Keratinocyte (primary cell): ENCODE measurements around the gene PSAP. TPM values are rescaled to one million over a fixed set of nuclear protein-coding genes. Genes with fewer than 3 reads are reported as not detected.

Experiments used
- DNase-seq: peaks from one replicate; pipeline ENCODE4 v3.0.0-alpha.2; 2011; ENCODE audit warnings: low read depth, missing footprints, low spot score
- FAIRE-seq: peaks from 2 replicates; lab custom pipeline; 2011; peaks lifted over from hg19 to GRCh38; lab: Jason Lieb, UNC
- H2AFZ ChIP-seq: 2 replicates; pipeline ENCODE4 v1.6.0; 2012; ENCODE audit warnings: low read length, control low read depth, inconsistent platforms; ENCODE audit not compliant: control insufficient read depth
- H3K27ac ChIP-seq: 2 replicates; pipeline ENCODE4 v1.5.1; 2011; ENCODE audit warnings: low read length; ENCODE audit not compliant: control insufficient read depth, insufficient read depth
- H3K27me3 ChIP-seq: 3 replicates; pipeline ENCODE4 v1.6.0; 2011; ENCODE audit warnings: low read length; ENCODE audit not compliant: control insufficient read depth, insufficient read depth; ENCODE audit errors: extremely low read depth
- H3K36me3 ChIP-seq, 2 experiments: 2 replicates in 1 of 2; 3 replicates in 1 of 2; pipeline ENCODE4 v1.5.1; 2011; ENCODE audit warnings: low read length in 2 of 2, mild to moderate bottlenecking in 1 of 2; ENCODE audit not compliant: control insufficient read depth in 2 of 2, insufficient read depth in 2 of 2; ENCODE audit errors: extremely low read depth in 1 of 2
- H3K4me1 ChIP-seq: 3 replicates; pipeline ENCODE4 v1.5.1; 2011; ENCODE audit warnings: low read length; ENCODE audit not compliant: control insufficient read depth, insufficient read depth; ENCODE audit errors: extremely low read depth
- H3K4me2 ChIP-seq: 3 replicates; pipeline ENCODE4 v1.6.0; 2011; ENCODE audit warnings: low read depth, low read length; ENCODE audit not compliant: control insufficient read depth, insufficient read depth; ENCODE audit errors: extremely low read depth
- H3K4me3 ChIP-seq, 3 experiments: fragments of 200-600 bp in 1 of 3; sonication (generic) in 1 of 3; 2 replicates in 2 of 3; 3 replicates in 1 of 3; pipeline ENCODE4 v1.5.1; 2011 to 2016; ENCODE audit warnings: low read length in 3 of 3, mild to moderate bottlenecking in 3 of 3, control low read depth in 2 of 3, inconsistent platforms in 1 of 3, low read depth in 1 of 3, mixed read lengths in 1 of 3, mixed run types in 1 of 3, moderate library complexity in 1 of 3; ENCODE audit not compliant: control insufficient read depth in 2 of 3, insufficient read depth in 2 of 3; ENCODE audit errors: extremely low read depth in 1 of 3
- H3K79me2 ChIP-seq: 2 replicates; pipeline ENCODE4 v1.6.0; 2012; ENCODE audit warnings: low read length; ENCODE audit not compliant: control insufficient read depth, insufficient read depth
- H3K9ac ChIP-seq: 3 replicates; pipeline ENCODE4 v1.6.0; 2011; ENCODE audit warnings: low read length; ENCODE audit not compliant: control insufficient read depth, insufficient read depth; ENCODE audit errors: extremely low read depth
- H3K9me1 ChIP-seq: 3 replicates; pipeline ENCODE4 v1.6.0; 2011; ENCODE audit warnings: low read length; ENCODE audit not compliant: control insufficient read depth, insufficient read depth; ENCODE audit errors: extremely low read depth
- H3K9me3 ChIP-seq: 2 replicates; pipeline ENCODE4 v1.5.1; 2012; ENCODE audit warnings: low read depth, low read length; ENCODE audit not compliant: control insufficient read depth
- H4K20me1 ChIP-seq: 3 replicates; pipeline ENCODE4 v1.6.0; 2011; ENCODE audit warnings: low read length; ENCODE audit not compliant: control insufficient read depth, insufficient read depth; ENCODE audit errors: extremely low read depth
- CTCF ChIP-seq, 3 experiments: IDR thresholded peaks in 1 of 3; conservative IDR thresholded peaks in 1 of 3; optimal IDR thresholded peaks in 1 of 3; 2 replicates in 2 of 3; 3 replicates in 1 of 3; pipeline versions ENCODE3 to v1.5.1; 2011; ENCODE audit warnings: low read length in 3 of 3, mild to moderate bottlenecking in 3 of 3, moderate library complexity in 2 of 3, control low read depth in 1 of 3, inconsistent platforms in 1 of 3; ENCODE audit not compliant: insufficient read depth in 2 of 3; ENCODE audit errors: extremely low read depth in 1 of 3
- EZH2 ChIP-seq: IDR thresholded peaks from one replicate; pipeline ENCODE4 v1.6.1; 2012; ENCODE audit warnings: inconsistent platforms, mild to moderate bottlenecking, low read length, moderate library complexity
- dilution Hi-C: fragments of 300-500 bp; cut with MboI; formaldehyde crosslinking; loops from one replicate; pipeline ENCODE4 v1.7.0; 2020; ENCODE audit warnings: low sequenced_read_pairs; ENCODE audit not compliant: extremely low pct_ligation_motif_present
- polyA plus RNA-seq, 5 experiments: library from polyadenylated mRNA; depleted of rRNA in 3 of 5; stranded (reverse) in 3 of 5; stranded (forward) in 1 of 5; unstranded in 1 of 5; fragments of >200 nt; gene quantifications; 1 replicate in 1 of 5; 2 replicates in 3 of 5; 3 replicates in 1 of 5; pipeline versions ENCODE4 v1.2.1 to v1.2.3, GENCODE V29; 2011 to 2012; ENCODE audit warnings: missing spikeins in 2 of 5, low read depth in 1 of 5, low replicate concordance in 1 of 5

PSAP gene
- polyA plus RNA-seq, 1 donor (not counting 4 experiments of a cell fraction or from before 2014, with no cell fraction given) = 1,075 TPM

- peaks cover 2% of the 10 kb centered on the region for H3K9me1 ChIP-seq
- no peak overlapping the region for H3K4me2 ChIP-seq
- no peak overlapping the region for H3K4me3 ChIP-seq
- DNase-seq (no peak), FAIRE-seq (no peak)
- H3K27ac ChIP-seq = no peak overlapping the region
- no peak overlapping the region for H2AFZ ChIP-seq
- H3K4me1 ChIP-seq = peaks cover 12% of the 10 kb centered on the region
- H3K9me3 ChIP-seq = no peaks in the 10 kb centered on the region
- H4K20me1 ChIP-seq = no peaks in the 10 kb centered on the region
- H3K9ac ChIP-seq = no peak overlapping the region
- TF ChIP-seq CTCF (optimal IDR thresholded peaks at IDR 0.05 in 1 of 3, IDR thresholded peaks at IDR 0.05 in 1 of 3, conservative IDR thresholded peaks at IDR 0.05 in 1 of 3; ENCODE audit: extremely low read depth in 1 of 3, insufficient read depth in 2 of 3, low read length in 3 of 3) (no peak), EZH2 (no peak)
- dilution Hi-C loops = no loop called here
- H3K27me3 ChIP-seq = no peaks in the 10 kb centered on the region
- peaks cover 23% of the 10 kb centered on the region for H3K79me2 ChIP-seq
- H3K36me3 ChIP-seq = peaks cover 57 to 66% of the 10 kb centered on the region in 2 experiments
These were observed 21.9 kb downstream of the PSAP start for GRCh38 chr10:71829171-71829570.

DNA sequence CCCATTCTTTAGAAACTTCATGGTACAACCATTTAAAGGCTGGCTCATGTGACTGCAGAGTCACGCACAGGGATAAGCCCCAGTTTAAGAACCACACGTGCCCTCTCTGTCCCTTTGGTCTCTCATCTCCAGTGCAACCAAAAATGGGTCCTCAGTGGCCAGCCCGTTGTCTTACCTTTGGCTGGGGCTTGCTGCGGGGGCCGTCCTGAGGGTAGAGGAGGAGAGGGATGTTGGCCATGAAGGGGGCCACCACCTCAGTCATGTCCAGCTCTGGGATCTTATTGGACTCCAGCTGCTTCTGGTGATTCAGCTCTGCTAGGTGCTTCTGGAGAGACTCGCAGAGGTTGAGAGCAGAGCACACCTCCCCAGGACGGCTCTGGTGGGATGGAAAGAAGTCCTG lies 22.3 kb downstream of the PSAP start:
- dilution Hi-C loops = no loop called here
- Histone ChIP-seq H3K79me2 (peaks cover 19% of the 10 kb centered on the region), H3K4me2 (no peak overlapping the region), H3K9me3 (no peaks in the 10 kb centered on the region), H3K27ac (no peak overlapping the region), H3K36me3 (peaks cover 60 to 67% of the 10 kb centered on the region in 2 experiments), H3K4me1 (peaks cover 12% of the 10 kb centered on the region), H2AFZ (no peak overlapping the region), H3K27me3 (no peaks in the 10 kb centered on the region), H3K9me1 (peaks cover 2% of the 10 kb centered on the region), H3K4me3 (no peak overlapping the region), H4K20me1 (no peaks in the 10 kb centered on the region), H3K9ac (no peak overlapping the region)
- DNase-seq = no peak
- no peak for TF ChIP-seq CTCF (optimal IDR thresholded peaks at IDR 0.05 in 1 of 3, IDR thresholded peaks at IDR 0.05 in 1 of 3, conservative IDR thresholded peaks at IDR 0.05 in 1 of 3; ENCODE audit: extremely low read depth in 1 of 3, insufficient read depth in 2 of 3, low read length in 3 of 3)
- TF ChIP-seq EZH2 = no peak
- FAIRE-seq = no peak
